ENCODE results near the gene FBXL4. TPM values are rescaled to one million over a fixed set of nuclear protein-coding genes. Genes with fewer than 3 reads are reported as not detected.
"Not testable (repeated sequence)": the region's sequence is repeated elsewhere in the genome, so short reads cannot be mapped to it uniquely, and the experiment has no call there.

Gene FBXL4
- total RNA-seq, 1 donor from 2014 or later: 15.3 TPM

DNA sequence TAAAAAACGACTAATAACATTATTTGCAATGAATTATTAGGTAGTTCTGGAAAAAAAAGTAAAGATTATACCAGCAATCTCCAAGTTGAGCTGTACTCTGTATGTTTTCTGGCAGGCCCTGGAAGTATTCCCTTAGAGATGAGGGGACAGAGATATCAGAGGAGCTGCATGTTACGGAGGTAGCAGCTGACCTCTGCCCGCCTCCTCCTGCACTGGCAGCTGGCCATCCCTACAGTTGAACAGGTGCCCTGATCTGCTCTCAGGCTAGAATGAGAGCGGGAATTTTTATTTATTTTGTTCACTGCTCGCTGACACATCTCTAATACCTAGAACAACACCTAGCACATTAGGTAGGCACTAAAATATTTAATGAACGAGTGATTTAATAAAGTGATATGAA lies 23.1 kb downstream of the FBXL4 start:
- H3K9me3 Mint-ChIP-seq (ENCODE audit: unreplicated experiment): no peaks in the 10 kb centered on the region
- no peak overlapping the region for H3K4me3 Mint-ChIP-seq (ENCODE audit: unreplicated experiment)
- peaks cover 5% of the 10 kb centered on the region for H3K36me3 Mint-ChIP-seq (ENCODE audit: low read depth, unreplicated experiment)
- H3K4me1 Mint-ChIP-seq (ENCODE audit: unreplicated experiment): peaks cover 5% of the 10 kb centered on the region
- no peak for DNase-seq (ENCODE audit: low spot score)
- H3K27me3 Mint-ChIP-seq (ENCODE audit: unreplicated experiment): no peaks in the 10 kb centered on the region
- no peak overlapping the region for H3K27ac Mint-ChIP-seq (ENCODE audit: unreplicated experiment)
- TF ChIP-seq, protein P1, sequence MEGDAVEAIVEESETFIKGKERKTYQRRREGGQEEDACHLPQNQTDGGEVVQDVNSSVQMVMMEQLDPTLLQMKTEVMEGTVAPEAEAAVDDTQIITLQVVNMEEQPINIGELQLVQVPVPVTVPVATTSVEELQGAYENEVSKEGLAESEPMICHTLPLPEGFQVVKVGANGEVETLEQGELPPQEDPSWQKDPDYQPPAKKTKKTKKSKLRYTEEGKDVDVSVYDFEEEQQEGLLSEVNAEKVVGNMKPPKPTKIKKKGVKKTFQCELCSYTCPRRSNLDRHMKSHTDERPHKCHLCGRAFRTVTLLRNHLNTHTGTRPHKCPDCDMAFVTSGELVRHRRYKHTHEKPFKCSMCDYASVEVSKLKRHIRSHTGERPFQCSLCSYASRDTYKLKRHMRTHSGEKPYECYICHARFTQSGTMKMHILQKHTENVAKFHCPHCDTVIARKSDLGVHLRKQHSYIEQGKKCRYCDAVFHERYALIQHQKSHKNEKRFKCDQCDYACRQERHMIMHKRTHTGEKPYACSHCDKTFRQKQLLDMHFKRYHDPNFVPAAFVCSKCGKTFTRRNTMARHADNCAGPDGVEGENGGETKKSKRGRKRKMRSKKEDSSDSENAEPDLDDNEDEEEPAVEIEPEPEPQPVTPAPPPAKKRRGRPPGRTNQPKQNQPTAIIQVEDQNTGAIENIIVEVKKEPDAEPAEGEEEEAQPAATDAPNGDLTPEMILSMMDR (IDR thresholded peaks at IDR 0.05; ENCODE audit: unreplicated experiment): no peak

DNA sequence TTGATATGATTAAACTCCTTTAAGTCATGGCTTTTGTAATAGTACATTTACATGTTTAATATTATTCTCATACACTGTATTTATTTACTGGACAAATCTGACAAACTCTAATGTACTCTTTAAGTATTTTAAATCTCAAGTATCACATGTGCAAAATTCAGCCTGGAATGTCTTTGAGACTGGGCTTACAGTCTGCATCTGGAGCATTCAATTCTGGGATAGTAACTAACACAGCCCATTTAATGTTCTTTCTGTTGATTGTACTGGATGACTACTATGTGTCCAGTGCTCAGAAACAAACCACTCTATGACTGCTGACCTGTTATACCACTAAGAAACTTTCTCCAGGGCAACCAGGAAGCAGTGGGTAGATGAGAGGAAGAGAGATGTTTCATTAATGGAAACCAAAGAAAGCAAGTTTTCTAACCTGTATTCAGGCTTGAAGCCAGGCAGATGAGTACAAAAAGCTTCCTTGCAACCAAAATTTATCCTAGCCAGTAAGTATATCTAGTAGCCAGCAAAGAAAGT lies 26.8 kb downstream of the FBXL4 start:
- H3K9me3 Mint-ChIP-seq (ENCODE audit: unreplicated experiment): no peaks in the 10 kb centered on the region
- TF ChIP-seq, protein P1 (IDR thresholded peaks at IDR 0.05; ENCODE audit: unreplicated experiment): no peak
- no peaks in the 10 kb centered on the region for H3K27me3 Mint-ChIP-seq (ENCODE audit: unreplicated experiment)
- no peak overlapping the region for H3K27ac Mint-ChIP-seq (ENCODE audit: unreplicated experiment)
- DNase-seq (ENCODE audit: low spot score): no peak
- H3K36me3 Mint-ChIP-seq (ENCODE audit: low read depth, unreplicated experiment): no peaks in the 10 kb centered on the region
- peaks cover 5% of the 10 kb centered on the region for H3K4me1 Mint-ChIP-seq (ENCODE audit: unreplicated experiment)
- no peak overlapping the region for H3K4me3 Mint-ChIP-seq (ENCODE audit: unreplicated experiment)

DNA sequence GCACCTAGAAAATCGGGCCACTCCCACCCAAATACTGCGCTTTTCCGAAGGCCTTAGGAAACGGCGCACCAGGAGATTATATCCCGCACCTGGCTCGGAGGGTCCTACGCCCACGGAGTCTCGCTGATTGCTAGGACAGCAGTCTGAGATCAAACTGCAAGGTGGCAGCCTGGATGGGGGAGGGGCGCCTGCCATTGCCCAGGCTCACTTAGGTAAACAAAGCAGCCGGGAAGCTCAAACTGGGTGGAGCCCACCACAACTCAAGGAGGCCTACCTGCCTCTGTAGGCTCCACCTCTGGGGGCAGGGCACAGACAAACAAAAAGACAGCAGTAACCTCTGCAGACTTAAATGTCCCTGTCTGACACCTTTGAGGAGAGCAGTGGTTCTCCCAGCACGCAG lies 36.8 kb downstream of the FBXL4 start:
- H3K9me3 Mint-ChIP-seq (ENCODE audit: unreplicated experiment); H3K4me3 Mint-ChIP-seq (ENCODE audit: unreplicated experiment); DNase-seq (ENCODE audit: low spot score); H3K27ac Mint-ChIP-seq (ENCODE audit: unreplicated experiment); H3K4me1 Mint-ChIP-seq (ENCODE audit: unreplicated experiment); H3K27me3 Mint-ChIP-seq (ENCODE audit: unreplicated experiment): not testable (repeated sequence)
- H3K36me3 Mint-ChIP-seq (ENCODE audit: low read depth, unreplicated experiment): peaks cover 38% of the 10 kb centered on the region

DNA sequence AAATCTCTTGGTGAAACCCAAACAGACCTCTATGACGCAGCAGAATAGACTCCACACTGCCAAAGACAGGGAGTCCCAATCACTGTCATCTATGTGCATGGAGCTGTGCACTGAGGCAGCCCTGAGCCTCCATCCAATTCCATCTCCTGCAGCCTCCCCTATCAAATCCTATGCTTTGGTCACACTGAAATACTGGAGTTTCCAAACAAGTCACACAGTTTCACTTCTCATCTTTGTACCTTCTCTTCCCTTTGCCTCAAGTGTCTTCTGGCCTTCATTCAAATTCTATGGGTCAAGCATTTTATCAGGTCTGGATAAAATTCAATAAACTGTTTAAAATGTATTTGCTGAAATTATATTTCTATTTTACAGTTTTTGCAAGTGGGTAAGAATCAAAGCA lies 38.5 kb downstream of the FBXL4 start:
- TF ChIP-seq, protein P1 (IDR thresholded peaks at IDR 0.05; ENCODE audit: unreplicated experiment): no peak
- H3K27me3 Mint-ChIP-seq (ENCODE audit: unreplicated experiment): no peaks in the 10 kb centered on the region
- DNase-seq (ENCODE audit: low spot score): no peak
- H3K36me3 Mint-ChIP-seq (ENCODE audit: low read depth, unreplicated experiment): peaks cover 38% of the 10 kb centered on the region
- H3K27ac Mint-ChIP-seq (ENCODE audit: unreplicated experiment): no peak overlapping the region
- no peak overlapping the region for H3K4me3 Mint-ChIP-seq (ENCODE audit: unreplicated experiment)
- H3K4me1 Mint-ChIP-seq (ENCODE audit: unreplicated experiment): peaks cover 9% of the 10 kb centered on the region
- no peaks in the 10 kb centered on the region for H3K9me3 Mint-ChIP-seq (ENCODE audit: unreplicated experiment)

DNA sequence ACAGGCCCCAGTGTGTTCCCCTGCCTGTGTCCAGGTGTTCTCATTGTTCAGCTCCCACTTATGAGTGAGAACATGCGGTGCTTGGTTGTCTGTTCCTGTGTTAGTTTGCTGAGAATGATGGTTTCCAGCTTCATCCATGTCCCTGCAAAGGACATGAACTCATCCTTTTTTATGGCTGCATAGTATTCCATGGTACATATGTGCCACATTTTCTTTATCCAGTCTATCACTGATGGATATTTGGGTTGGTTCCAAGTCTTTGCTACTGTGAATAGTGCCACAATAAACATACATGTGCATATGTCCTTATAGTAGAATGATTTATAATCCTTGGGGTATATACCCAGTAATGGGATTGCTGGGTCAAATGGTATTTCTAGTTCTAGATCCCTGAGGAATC lies 41.4 kb downstream of the FBXL4 start:
- not testable (repeated sequence) for H3K9me3 Mint-ChIP-seq (ENCODE audit: unreplicated experiment); H3K4me3 Mint-ChIP-seq (ENCODE audit: unreplicated experiment); DNase-seq (ENCODE audit: low spot score); H3K4me1 Mint-ChIP-seq (ENCODE audit: unreplicated experiment); H3K27ac Mint-ChIP-seq (ENCODE audit: unreplicated experiment); H3K27me3 Mint-ChIP-seq (ENCODE audit: unreplicated experiment)
- peaks cover 14% of the 10 kb centered on the region for H3K36me3 Mint-ChIP-seq (ENCODE audit: low read depth, unreplicated experiment)

DNA sequence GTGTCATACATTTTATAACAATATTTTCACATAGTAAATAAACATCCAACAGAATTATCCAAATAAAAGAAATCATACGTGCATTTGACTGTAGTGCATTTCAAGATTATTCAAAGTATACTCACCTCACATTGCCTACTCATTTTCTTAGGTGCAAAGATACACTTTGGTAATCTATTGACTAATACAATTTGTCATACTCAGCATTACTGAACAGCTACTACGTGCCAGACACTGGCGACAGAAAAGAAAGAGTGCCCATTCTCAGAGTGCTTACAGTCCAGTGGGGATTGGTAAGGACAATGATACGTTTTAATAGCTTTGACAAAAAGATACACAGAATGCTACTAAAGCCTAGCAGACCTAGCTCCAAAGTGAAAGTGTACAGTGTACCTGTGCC lies 42.0 kb downstream of the FBXL4 start:
- no peak for DNase-seq (ENCODE audit: low spot score)
- no peak overlapping the region for H3K4me3 Mint-ChIP-seq (ENCODE audit: unreplicated experiment)
- no peaks in the 10 kb centered on the region for H3K27me3 Mint-ChIP-seq (ENCODE audit: unreplicated experiment)
- H3K9me3 Mint-ChIP-seq (ENCODE audit: unreplicated experiment): no peaks in the 10 kb centered on the region
- TF ChIP-seq, protein P1 (IDR thresholded peaks at IDR 0.05; ENCODE audit: unreplicated experiment): no peak
- peaks cover 11% of the 10 kb centered on the region for H3K36me3 Mint-ChIP-seq (ENCODE audit: low read depth, unreplicated experiment)
- peaks cover 9% of the 10 kb centered on the region for H3K4me1 Mint-ChIP-seq (ENCODE audit: unreplicated experiment)
- H3K27ac Mint-ChIP-seq (ENCODE audit: unreplicated experiment): no peak overlapping the region
